Left ventricle myocardium superior (tissue), 1 donor: ENCODE data around the gene INPP5E. TPM values are rescaled to one million over a fixed set of nuclear protein-coding genes. Genes with fewer than 3 reads are reported as not detected.

Experiments
- ATAC-seq: fragments of 200-7000 bp; cut with Tn5 transposase; one replicate; pipeline ENCODE4 v1.9.1; 2020; ENCODE audit warnings: mild to moderate bottlenecking, moderate library complexity
- DNase-seq: peaks from one replicate; pipeline ENCODE4 v3.0.0-alpha.2; 2020
- intact Hi-C: fragments of 100-400 bp; cut with micrococcal nuclease; formaldehyde crosslinking; loops from one replicate; pipeline ENCODE4 v1.11.0; 2022
- total RNA-seq: library from RNA; stranded (reverse); fragmentation: NEBNext Ultra II Directional; extraction: Animal tissue kit (Norgen Biotek cat#: 25700); gene quantifications from one replicate; pipeline ENCODE4 v1.2.1, GENCODE V29; 2021
- donor health status: DM: no; HTN: yes; CAD: no; lungs with severe emphysema.

Gene INPP5E
- total RNA-seq, 1 donor from 2014 or later, result 12.1 TPM

DNA sequence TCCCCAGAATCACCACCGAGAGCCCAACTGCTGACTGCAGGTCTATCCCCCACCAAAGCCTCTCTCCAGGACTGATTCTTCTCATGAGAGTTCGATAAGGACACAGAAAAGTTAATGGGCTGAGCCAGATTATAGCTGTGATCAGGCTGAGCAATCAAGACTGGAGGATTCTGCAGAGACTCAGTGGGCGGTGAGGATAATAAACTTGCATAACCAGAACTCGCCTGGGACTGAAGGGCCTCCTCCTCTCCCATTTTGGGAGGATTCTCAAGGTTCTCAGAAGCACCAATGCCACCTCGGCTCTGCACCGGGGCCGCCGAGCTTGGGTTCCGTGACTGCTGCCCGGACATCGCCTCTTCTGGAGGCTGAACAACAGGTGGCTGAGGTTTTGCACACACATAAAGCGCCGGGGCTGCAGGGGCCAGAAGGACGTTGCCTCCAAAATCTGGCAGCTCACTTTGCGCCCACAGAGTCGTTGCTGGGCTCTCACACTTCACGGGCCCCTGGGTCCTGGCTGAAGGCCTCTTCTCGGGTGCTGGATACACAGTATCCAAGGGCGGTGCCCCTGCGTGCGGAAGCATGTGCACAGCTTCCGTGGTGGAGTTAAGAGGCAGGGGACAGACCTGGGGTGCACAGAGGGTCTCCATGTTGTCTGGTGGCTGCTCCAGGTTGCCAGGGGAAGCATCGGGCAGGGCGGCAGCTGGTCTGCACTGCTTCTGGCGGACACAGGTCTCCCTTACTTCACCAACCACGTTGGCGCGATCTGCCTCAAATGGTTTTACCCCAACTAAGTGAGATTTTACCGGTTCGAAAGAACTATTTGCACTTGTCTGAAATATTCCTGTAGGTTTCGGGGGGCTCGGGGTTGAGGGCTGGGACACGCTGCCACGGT is 35.6 kb upstream of the INPP5E start:
- no peak for ATAC-seq
- intact Hi-C loops, result no loop called here
- no peak for DNase-seq

- DNase-seq (no peak), ATAC-seq (no peak)
- intact Hi-C loops, result no loop called here
Measured at GRCh38 chr9:136474021-136474640, 34.5 kb upstream of the INPP5E start.

DNA sequence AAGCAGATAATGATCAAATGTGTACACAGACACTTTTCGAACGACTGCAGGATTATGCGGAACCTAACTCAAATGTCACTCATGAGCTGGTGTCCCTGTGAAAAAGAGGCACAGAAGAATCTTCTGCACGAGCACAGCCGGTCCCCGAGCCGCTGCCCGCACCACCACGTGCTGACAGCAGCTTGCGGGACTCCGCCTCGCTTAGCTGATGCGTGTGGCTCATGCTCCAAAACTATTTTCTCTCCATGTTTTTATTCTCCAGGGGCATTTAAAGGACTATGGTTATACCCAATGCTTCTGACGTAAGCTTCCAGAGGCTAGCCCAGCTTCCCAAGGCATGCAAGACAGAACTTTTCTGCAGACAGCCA is 33.7 kb upstream of the INPP5E start:
- intact Hi-C loops, result no loop called here
- no peak for ATAC-seq
- no peak for DNase-seq

DNA sequence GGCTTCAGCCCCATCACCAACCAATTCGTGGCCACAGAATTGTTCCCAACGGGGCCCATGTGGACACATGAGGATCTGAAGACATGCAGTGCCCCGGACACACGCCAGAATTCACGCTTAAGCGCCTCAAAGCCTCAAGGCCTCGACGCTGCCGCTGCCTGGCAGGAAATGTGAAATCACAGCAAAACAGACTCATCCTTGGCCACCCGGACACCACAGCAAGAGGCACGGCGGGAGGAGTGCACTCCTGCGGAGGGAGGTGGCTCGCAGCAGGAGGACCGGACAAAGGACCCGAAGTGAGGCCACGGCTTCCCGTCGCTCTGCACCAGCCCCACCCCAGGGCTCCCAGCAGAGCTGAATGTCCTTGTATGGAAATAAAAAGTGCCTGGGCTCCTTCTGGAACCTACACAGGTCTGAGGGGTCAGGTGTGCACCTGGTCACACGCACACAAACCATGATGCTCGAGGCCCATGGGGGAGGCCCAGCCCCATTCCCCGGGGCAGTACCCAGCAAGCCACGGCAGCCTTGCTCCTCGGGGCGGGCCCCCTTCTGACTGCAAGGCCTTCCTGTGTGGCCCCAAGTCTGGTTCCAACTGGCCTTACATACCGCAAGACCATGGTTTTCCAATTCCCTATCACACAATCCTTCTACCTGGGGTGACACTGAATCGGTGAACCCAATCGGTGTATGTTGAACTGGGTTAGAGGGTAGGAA is 33.2 kb upstream of the INPP5E start:
- intact Hi-C loops, result no loop called here
- ATAC-seq (no peak), DNase-seq (no peak)

DNA sequence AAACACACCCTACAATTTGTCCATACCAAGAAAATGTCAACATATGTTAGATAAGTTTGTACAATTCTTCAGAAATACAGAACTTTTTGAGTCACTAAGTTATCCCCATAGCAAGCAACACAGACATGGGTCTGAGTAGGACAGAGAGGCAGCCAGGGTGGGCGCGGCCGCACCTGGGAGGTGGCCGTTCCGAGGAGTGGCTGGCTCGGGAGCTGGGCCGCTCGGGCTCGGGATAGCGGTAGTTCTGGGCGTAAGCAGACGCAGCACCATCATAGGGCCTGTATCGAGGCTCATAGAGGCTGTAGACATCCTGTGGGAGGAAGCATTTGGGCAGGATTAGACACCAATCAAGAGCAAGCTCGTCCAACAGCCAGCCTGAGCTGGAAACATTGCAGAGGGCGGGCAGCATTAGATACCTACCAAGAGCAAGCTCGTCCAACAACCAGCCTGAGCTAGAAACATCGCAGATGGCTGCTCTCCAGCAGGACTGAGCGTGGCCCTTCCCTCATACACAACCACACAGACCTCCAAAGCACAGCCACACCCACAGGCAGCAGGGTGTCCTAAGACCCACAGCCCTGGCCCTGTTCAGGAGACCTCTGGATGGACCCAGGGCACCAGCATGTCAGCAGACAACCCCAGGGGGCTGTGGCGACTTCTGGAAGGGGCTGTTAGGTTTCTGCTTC is 32.3 kb upstream of the INPP5E start:
- intact Hi-C loops, result no loop called here
- DNase-seq (no peak), ATAC-seq (no peak)

DNA sequence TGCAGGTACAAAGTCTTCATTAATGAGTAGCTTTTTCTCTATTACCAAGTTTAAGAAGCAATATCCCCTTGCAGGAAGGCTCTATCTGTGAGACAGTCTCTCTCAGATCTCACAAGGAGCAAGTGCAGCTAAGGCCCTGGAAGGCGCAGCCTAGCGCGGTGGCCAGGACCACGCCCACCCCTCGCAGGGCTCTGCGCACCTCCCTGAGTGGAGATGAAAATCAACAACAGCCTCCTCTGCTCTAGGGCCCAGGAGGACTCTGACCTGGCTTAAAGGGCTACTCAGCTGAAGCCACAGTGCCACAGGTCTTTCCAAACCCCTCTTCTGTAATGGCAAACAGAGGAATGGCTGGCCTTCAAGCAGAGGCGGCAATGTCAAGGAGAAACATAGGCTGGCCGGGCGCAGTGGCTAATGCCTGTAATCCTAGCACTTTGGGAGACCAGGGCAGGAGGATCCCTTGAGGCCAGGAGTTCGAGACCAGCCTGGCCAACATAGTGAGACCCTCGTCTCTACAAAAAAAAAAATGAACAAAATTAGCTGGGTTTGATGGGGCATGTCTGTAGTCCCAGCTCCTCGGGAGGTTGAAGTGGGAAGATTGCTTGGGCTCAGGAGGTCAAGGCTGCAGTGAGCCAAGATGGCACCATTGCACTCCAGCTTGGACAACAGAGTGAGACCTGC is 31.3 kb upstream of the INPP5E start:
- intact Hi-C loops, result no loop called here
- DNase-seq, result no peak
- no peak for ATAC-seq

DNA sequence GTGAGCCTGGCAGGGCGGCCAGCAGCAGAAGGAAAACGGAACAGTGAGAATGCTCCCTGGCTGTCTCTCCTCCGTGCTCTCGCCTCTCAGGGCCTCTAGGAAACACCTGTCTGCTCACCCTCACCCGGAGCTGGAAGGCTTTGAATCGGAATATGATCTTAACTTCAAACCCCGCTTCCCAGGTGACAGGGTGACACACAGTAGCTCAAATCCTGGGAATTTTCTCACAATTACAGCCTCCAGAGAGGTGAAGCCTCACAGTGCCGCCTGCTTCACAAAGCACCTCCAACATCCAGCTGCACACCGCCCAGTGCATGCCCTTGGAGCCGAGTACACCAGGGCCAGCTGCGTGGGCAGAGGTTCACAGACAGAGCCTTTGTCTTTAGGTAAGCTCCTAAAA is 30.7 kb upstream of the INPP5E start:
- ATAC-seq, result no peak
- intact Hi-C loops, result no loop called here
- no peak for DNase-seq

DNA sequence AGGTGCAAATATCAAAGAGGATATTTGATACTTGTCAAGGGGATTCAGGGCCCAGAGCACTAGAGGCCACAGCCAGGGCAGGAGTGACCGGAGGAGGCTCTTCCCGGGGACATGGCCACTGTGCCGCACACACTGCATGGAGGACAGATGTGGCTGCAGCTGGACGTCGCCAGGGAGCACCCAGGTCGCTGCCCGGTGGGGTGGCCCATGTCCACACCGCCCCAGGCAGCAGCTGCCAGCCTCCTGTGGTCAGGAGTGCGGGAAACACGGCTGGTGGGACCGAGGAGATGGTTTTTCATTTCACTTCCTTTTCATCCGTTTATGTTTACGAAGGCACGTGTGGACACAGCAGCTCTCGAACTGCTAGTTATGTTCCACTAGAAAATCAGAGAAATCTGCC is 28.1 kb upstream of the INPP5E start:
- no peak for DNase-seq
- intact Hi-C loops, result no loop called here
- no peak for ATAC-seq

DNA sequence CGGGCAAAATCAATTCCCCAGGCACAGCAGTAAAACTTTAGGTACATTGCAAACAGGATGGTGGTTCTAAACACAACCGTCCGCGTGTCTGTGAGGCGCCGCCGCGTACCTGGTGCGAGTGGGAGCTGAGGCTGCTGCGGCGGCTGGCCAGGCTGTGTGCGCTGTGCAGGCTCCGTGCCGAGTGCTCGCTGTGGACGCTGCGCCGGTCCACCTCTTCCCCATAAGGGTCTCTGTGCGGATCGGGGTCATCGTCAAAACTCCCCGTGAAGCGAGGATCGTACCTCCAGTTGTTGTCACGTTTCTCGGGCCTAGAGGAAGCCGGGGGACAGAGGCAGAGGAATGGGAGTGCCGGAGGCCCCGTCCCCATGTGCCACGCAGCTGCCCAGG is 26.5 kb upstream of the INPP5E start:
- no peak for ATAC-seq
- intact Hi-C loops, result no loop called here
- DNase-seq, result no peak

DNA sequence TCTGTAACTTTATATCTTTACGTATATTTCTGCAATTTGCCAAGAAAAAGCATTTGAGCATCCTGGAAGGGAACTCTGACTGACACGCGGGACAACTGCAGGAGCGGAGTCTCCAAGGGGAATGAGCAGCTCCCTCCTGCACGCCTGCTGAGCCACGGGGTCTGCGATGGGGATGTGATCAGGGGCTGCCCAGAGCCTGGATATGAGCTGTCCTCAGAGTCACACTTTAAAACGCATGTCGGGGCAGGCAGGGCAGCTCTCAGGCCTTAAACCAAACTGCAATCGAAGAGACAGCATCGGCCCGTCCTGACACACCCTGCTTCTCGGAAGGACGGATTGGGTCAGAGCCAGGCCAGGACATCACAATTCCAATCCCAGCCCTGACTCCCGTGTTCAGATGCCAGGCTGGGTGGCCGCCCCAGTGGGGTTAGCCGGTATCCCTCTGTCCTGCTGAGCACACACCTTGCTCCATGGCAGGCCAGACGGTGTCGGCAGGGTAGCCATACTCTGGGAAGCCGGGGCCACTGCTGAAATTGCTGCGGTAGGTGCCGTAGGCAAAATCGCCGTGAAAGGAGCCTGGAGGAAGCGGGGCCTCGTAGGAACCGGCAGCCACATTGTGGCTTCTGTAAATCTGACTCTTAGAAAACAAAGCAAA is 26.0 kb upstream of the INPP5E start:
- ATAC-seq, result no peak
- intact Hi-C loops, result no loop called here

GRCh38 chr9:136464241-136464640 is 24.6 kb upstream of the INPP5E start:
- no peak for DNase-seq
- no peak for ATAC-seq
- intact Hi-C loops, result no loop called here

More for the DNA sequence above, 26.0 kb upstream of the INPP5E start:
- DNase-seq, result no peak

- DNase-seq (no peak), ATAC-seq (no peak)
- intact Hi-C loops, result no loop called here
Measured at GRCh38 chr9:136463578-136463977, 23.9 kb upstream of the INPP5E start.

DNA sequence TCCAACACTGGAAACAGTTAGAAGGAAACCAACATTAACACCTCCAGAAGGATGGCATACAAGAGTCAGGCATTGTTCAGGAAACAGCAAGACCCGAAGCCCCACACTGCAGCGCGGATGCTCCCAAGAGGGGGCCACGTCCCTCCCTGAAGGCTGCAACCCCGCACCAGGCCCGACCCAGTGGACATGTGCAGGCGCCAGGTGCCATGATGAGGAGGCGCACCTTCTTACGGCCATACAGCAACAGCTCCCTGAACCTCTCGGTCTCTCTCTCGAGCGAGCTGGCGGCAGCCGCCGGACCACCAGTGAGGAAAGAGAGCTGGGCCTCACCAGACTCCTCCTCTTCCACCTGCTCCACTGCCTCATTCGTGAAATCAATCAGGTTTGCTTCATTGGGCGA is 23.0 kb upstream of the INPP5E start:
- intact Hi-C loops, result no loop called here
- no peak for ATAC-seq
- no peak for DNase-seq

GRCh38 chr9:136460772-136461325 is 21.2 kb upstream of the INPP5E start:
- DNase-seq, result no peak
- intact Hi-C loops, result no loop called here
- no peak for ATAC-seq

DNA sequence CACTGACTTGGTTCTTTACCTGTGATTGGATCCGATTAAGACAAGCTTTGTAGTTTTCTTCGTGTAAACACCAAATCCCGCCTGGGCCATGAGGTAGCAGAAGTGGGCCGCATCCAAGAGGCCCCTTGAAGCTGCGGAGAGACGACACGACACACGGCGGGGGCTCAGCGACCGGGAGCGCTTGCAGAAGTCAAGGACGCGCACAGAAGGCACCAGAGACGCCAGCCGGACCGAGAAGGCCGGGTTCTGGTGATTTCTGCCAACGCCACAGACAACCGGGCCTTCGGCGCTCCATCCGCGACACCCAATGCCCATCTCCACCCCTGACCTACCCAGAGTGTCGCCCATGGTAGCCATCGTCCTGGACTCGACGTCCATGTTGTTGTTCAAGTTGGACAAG is 19.8 kb upstream of the INPP5E start:
- DNase-seq (no peak), ATAC-seq (no peak)
- intact Hi-C loops, result no loop called here

DNA sequence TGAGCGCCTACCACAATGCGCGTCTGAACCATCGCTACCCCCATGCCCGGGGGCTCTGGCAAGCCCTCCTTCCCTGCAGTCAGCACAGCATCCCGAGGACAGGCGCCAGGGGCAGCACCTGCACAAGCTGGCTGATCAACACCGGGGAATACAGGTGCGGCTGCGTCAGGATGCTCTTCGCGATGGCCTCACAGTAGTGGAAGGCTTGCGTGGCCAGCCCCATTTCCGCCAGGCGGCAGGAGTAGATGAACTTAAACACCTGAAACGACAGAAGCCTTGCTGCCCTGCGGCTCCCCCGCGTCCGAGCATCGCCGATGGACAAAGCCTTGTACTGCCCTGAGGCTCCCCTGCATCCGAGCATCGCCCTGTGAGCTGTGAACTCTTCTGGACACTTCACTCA is 17.7 kb upstream of the INPP5E start:
- DNase-seq (no peak), ATAC-seq (no peak)
- intact Hi-C loops, result no loop called here

GRCh38 chr9:136456258-136456657 is 16.6 kb upstream of the INPP5E start:
- ATAC-seq (no peak), DNase-seq (no peak)
- intact Hi-C loops, result no loop called here
